ENCODE data around the gene MYMK.

Gene MYMK

DNA sequence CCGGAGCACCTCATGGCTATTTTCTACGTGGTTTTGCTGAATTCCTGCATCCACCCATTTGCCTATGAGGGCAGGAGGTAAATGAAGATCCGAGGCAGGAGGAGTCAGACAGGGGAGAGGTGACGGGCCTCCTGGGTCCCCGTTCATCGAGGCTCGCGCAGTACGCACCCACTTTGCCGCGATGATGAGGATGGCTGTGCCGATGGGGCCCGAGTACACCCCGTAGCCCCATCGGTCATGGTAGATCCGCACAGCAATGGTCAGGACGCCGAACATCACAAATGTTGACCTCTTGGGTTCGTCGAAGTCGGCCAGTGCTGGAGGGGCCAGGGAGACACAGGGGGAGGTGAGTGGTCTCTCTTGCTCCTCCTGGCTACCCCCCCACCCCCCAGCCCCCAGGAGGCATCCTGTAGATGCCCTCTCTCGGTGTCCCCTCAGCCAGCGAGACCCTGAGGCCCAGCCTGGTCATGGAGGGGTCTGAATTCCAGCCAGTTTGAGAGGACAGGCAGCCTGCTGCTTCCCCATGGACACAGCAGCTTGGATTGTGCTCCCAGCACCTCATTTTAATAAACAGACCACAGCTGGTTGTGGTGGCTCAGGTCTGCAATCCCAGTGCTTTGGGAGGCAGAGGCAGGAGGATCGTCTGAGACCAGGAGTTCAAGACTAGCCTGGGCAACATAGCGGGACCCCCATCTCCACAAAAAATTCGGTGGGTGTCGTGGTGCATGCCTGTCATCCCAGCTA lies 5.9 kb downstream of the MYMK start:
- no peak for DNase-seq (ENCODE audit: low read depth)

DNA sequence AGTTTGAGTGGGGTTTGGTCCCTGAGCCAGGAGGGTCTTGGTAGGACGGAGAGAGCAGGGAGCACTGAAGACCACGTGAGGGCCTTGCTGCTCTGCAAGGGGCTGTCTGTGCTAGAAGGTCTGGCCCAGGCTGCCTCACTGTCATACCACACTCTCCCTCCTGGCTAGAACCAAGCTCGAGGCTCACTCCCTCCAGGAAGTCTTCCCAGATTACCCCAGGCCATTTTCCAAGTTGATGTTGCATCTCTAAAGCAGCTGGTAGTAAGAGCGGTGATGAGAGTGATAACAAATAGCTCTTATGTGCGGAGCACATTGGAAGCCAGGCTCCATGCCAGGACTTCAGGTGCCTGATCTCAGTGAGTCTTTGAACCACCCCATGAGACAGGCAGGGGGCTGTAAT lies 6.6 kb downstream of the MYMK start:
- DNase-seq (ENCODE audit: low read depth), result no peak

DNA sequence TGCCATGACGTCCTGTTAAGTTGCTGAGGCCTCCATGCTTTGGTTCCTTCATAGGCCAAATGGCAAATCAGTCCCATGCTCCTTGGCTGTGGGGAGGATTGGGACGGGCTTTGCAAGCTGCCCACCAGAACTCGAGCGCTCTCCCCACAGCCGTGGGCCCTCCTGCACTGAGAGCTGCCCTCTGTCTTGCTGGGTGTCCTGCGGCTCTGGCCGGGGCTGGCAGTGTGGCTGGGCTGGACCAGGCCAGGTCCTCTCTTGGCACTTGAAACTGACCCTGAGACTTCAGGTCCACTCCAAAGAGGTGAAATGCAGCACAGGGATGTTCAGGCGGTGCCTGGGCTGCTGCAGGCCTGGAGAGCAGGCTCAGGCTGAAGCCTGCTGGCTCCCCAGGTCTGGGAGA lies 7.0 kb downstream of the MYMK start:
- DNase-seq (ENCODE audit: low read depth), result no peak

DNA sequence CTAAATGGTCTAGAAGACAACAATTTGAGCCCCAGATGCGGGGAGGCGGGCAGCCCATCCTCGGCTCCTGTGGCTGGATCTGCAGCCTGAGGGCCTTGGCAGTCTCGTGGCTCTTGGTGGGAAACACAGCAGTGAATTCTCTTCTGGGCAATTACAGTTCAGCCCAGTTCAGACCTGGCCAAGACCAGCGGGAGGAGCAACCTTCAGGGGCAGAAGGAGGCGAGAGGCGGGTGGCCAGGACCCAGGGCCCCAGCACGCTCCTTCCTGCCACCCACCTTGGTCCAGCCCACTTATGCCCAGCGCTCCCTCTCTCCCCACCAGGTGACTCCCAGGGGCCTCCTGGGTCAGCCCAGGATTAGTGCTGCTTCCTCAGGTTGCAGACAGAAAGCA lies 7.8 kb downstream of the MYMK start:
- no peak for DNase-seq (ENCODE audit: low read depth)

DNA sequence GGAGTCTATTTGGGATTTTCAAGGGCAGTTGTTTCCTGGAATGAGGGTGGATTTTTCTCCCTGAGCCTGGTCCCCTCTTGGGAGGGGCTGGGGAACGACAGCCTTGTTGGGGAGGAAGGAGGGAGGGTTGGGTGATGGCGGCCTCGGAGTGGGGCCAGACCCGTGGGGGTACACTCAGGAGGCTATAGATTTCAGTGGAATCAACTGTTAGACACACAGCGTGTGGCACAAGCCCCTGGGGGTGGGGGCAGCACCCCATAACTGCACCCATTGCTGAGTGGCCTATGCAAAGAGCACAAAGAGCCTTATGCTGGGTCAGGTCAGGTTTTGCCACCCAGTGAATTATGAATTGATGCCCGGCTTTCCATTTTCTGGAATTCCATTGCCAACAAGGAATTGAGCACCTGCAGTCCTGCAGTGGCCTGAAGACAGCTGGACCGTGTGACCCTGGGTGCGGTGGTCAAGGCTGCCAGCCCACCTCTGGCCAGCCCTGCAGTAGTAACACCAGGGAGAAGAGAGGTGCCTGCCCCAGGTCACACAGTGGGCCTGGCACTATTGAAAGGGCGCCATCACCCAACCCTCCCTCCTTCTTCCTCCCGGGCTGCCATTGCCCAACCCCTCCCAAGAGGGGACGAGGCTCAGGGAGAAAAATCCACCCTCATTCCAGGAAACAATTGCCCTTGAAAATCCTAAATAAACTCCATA lies 8.4 kb downstream of the MYMK start:
- DNase-seq (ENCODE audit: low read depth), result no peak

DNA sequence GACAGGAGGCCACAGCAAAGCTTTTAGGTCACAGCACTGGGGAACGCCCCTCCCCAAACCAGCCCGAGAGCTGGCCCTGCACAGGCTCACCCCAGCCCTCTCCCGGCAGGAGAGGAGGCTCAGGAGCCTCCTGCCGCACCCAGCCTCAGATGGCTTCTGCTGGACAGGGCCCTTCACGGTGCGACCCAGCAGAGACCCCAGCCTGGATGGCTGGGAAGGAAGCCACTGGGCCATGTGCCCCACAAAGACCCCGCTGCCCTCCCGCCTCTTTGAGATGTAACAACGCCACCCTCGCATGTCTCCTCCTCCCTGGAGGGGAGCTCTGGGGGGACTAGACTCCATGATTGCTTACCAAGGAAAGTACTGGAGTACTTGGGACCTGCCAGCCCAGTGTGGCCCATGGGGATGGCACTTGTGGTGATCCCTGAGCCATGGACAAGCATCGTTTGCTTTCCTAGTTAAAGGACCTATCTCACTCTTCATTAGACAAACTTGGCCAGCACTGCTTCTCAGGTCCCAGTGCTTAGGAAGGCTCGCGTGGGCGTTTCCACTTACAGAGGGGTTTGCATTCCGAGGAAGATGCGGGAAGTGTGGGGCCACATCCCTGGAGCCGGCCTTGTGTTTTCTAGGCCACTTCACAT lies 9.0 kb downstream of the MYMK start:
- no peak for DNase-seq (ENCODE audit: low read depth)

DNA sequence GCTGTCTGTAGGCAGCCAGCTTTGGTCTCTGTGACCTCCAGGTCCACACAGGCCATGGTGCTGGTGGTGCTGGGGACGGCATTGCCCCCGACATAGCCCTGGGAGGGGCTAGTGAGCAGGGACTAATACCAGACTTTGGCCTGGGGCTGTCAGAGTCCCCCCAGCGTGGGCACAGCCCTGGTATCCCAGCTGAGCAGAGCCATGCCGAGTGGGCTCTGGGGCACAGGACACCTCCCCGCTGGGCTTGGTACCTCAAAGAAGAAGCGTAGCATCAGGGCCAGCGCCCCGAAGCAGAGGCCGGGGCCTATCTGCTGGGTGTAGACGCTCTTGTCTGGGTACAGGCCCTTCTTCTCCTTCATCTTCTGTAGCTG lies 9.5 kb downstream of the MYMK start:
- no peak for DNase-seq (ENCODE audit: low read depth)

DNA sequence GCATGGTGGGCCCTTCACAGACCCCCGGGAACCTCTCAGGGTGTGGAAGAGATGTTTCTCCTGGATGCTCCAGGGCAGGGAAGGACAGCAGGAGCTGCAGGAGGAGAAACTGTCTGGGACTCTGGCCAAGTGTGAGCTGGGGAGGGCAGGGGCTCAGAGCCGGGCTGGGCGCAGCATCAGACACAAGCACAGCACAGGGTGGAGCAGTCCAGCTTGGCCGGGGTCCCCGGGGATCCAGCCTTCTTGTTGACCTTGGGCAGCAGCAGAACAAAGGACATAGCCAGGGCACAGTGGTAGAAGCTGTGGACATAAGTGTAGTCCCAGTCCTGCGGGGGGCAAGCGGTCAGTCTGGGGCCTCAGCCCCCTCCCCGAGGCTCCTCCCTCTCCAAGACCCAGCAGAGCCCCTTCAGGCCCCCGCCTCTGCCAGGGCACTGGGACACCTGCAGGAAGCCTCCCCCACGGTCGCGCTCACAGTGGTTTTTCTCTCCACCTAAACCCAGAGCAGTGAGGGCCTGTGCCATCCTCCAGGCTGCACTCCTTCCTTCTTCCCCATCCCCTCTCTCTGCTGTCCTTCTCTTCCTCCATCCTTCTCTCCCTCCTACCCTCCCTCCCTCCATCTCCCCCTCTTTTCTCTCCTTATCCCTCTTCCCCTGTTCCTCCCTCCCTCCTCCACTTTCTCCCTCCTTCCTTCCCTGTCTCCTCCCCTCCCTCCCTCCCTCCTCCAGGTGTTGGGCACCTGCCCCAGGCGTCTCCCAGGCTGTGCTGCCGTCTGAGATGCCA lies 10.1 kb downstream of the MYMK start:
- DNase-seq (ENCODE audit: low read depth), result no peak

DNA sequence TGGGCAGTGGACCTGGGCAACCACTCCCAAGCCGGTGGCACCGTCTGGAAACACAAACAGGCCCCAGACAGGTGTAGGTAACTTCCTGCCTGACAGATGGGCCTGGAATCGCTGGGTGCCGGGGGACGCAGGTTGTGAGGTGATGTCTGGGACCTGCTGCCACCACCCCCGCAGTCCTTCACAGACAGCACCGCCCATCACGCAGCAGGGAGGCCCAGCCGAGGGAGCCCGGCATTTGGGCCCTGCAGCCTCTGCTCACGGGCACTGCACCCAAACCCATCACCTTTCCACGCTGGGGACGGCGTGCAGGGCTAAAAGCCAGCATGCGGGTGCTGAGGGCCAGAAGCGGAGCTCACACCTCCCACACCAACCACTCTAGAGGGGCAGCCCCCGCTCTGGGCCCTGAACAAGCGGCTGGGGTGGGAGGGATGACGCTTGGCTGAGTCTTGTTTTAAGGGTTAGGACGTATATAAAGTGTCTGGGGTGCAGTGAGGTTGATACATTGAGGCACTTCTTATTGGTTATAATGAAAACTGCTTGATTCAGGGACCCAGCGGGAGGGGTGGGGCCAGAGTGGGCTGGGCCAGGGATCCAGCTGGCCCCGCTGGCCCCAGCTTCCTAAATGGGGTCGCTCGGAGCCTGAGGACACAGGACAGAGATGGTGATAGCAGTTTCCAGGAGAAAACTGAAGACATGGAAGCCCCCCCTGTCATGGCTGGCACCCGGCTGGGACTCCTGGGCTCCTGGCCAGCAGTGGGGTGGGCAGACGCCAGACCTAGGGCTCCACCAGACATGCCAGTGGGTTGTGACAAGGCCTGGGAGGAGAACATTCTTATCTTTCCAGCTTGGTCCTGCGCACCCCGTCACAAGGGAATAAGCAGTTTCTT lies 11.3 kb downstream of the MYMK start:
- DNase-seq (ENCODE audit: low read depth), result no peak

DNA sequence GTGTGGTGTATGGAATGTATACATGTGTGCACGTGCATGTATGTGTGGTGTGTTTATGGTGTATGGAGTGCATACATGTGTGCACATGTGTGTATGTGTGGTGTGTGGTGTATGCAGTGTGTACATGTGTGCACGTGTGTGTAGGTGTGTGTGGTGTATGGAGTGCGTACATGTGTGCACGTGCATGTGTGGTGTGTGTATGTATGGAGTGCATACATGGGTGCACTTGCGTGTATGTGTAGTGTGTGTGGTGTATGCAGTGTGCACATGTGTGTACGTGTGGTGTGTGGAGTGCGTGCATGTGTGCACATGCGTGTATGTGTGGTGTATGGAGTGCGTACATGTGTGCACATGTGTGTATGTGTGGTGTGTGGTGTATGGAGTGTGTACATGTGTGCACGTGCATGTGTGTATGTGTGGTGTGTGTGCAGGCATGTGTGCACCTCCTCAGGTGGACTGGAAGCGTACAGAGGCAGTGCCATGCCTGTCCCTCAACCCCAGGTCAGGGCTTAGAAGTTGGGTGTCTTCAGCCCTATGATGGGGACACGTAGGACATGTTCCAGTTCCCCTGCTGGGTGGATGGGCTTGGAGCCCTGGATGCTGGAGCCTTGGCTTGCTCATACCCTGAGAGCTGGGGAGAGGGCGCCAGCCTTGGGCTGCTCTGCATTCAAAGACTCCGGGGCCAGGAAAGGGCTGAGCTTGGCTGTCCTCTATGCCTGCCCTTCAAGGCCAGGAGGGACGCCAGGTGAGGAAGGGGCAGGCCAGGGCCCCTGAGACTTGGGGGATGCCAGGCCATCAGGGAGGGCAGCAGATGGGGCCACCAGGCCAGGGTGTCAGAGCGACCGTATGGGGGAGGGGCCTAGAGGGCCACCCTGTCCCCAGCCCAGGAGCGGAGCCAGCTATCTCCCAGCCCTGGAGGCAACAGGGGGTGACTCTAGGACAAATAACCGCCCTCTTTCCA lies 12.2 kb downstream of the MYMK start:
- no peak for DNase-seq (ENCODE audit: low read depth)

DNA sequence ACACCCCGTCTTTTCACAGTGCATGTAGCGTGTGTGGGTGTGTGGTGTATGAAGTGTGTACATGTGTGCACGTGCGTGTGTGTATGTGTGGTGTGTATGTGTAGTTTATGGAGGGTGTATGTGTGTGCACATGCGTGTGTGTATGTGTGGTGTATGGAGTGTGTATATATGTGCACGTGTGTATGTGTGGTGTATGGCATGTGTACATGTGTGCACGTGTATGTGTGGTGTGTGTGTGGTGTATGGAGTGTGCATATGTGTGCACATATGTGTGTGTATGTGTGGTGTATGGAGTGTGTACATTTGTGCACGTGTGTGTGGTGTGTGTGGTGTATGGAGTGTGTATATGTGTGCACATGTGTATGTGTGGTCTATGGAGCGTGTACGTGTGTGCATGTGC lies 13.2 kb downstream of the MYMK start:
- no peak for DNase-seq (ENCODE audit: low read depth)

DNA sequence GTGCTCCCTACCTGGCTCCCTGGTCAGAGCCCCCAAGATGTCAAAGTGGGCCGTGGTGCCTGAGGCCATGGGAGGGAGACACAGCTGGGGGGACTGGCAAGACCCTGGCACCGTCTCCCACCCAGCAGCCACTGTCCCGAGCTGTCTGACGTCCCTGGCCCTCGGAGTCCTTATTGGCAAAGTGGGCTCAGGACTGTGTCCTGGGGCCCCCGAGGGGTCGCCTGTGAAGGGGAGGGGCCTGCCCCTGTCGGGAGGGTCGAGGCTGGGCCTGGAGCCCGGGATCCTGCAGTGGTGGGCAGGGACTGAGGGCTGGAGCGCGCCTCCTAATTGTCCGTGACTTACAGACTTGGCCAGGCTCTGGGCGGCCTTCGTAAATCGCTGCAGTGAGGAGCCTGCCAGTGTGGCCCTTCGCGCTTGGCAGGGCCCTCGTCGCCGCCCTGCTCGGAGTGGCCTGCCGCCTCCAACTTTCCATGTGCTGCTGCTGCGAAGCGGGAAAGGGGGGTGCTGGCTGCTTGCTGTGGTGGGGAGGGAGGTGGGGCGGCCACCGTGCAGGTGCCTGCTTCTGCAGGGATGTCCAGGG lies 13.7 kb downstream of the MYMK start:
- no peak for DNase-seq (ENCODE audit: low read depth)

DNA sequence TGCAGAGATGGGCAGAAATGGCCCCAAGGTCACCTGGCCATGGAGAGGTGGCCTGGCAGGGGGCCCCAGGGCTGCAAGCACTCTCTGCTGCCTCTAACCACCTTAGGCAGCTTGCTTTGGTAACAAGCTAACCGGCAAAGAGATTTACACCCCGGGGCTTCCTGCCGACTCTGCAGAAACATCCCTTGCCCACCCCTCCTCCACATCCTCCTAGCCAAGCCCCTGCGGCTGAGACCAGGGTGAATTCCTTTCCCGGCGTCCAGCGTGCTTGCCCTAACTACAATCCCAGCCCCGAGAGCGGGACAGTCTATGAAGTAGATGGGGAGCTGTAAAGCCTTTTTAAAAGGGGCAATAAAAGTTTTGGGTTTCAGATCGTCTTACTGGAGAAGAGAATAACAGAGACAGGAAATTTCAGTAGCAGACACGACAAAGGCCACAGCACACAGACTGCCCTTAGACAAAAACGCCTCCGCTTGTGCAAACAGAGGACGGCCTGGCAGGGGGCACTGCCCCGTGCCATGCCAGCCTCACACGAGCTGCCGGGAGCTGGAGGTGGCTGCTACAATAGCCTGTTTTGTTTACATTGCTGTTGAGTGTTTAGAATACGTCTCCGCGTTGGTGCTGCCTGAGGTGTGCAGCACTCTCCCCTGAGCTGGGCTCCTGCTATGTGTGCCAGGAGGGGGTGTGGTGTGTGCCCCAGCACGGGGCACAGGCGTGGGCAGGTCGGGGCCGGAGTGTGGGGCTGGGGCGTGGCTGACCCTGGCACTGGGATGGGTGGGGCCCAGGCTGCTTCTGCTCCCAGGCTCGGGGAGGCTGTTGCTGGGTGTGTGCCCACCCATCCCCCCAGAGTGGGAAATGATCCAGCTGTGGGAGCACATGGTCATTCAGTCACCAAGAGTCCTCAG lies 15.3 kb downstream of the MYMK start:
- DNase-seq (ENCODE audit: low read depth), result no peak

DNA sequence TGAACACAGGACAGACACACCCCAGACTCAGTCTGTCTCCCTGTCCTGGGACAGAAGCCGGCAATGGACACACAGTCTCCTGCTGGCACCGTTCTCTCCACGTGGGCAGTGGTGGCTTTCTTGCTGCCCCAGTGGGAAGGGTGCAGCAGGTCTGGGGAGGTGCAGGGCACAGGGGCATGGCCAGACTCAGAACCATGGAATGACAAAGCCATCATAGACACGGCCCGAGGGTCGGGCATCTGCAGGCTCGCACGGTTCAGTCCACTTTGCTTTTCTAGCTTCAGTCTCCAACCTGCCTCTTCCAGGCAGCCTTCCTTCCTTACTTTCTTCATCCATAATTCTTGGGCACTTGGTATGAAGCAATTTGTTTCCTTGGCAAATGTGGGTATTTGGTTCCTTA lies 16.7 kb downstream of the MYMK start:
- no peak for DNase-seq (ENCODE audit: low read depth)

DNA sequence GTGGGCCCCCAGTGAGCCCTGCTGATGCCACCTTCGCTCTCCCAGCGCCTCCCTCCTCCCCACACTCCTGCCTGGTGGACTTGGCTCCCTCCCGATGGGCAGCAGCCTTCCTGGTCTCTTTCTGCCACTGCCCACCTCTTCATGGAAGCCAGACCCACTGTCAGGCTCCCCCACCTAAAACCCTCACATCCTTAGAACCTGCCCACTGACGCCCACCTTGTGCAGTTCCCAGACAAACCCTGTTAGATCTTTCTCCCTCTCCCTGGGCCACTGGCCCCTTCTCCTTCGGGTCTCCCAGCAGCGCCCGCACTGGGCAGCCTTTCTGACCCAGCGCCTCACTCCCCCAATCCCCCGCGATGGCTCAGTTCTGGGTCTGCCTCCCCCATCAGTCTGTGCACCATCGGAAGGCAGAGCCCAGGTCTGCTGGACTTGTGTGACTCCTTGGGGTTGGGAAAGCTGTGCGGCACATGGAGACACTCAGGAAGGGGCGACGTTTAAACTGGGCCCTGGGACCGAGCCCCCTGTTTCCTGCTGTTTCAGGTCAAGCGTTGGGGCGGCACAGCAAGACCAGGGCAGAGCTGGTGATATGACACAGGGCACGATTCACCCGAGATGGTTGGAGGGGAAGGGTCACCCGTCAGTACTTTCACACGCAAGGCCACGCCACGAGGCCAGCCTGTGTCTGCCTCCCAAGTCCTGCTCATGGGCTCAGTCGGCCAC lies 17.4 kb downstream of the MYMK start:
- DNase-seq (ENCODE audit: low read depth), result no peak

DNA sequence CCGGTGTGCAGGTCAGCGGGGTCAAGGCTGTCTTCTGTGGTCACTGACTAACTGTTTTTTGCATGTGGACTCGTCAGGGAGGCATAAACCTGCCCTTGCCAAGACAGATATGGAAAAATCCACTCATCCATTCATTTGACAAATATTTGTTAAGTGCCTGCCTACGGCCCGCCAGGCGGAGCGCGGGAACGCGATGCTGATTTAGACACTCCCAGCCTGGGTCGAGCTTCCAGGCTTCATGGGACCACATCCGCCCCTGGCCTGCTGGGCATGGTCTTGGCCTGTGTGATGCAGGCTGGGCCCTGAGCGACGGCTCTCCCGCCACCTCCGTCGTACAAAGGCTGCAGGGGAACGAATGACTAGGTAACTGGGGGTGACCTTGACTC lies 18.1 kb downstream of the MYMK start:
- no peak for DNase-seq (ENCODE audit: low read depth)

DNA sequence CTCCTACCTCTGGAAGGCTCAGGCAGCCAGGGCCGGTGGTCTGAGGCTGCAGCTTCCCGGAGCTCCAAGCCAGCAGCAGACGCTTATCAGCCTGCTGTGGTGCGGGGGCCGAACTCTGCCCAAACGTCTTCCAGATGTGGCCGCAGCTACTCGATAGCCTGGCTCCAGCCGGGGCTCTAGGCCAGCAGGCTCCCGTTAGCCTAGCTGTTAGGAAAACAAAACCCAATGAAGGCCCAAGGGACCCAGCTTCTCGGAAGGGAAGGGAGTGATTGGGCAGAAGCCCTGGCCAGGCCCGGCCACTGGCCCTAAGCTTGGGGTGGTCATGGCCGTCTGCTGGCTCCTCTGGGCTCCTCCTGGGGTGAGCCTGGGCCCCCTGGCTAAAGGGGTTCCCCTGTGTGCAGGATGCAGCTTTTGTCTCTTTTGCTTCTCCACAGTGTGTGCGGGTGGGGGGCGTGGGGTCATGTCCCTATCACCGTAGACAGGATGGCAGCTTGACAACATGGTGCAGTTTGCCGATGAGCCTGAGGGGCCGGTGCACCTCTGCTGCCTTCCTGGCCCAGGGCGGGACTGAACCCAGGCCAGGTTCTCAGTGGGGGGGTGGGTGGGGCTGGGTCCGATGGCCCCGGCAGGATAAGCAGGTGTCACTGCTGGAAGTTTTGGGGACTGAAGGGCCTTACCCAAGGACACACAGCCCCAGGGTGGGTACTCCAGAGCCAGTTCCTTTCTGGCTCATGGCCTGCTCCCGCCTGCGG lies 18.7 kb downstream of the MYMK start:
- no peak for DNase-seq (ENCODE audit: low read depth)
